B cell (primary cell): ENCODE measurements around the gene RAPGEF1. TPM values are rescaled to one million over a fixed set of nuclear protein-coding genes. Genes with fewer than 3 reads are reported as not detected.

Experiments
- ATAC-seq: fragments of 200-7000 bp; cut with Tn5 transposase; one replicate; pipeline ENCODE4 v1.10.0; 2021; ENCODE audit warnings: low read depth, mild to moderate bottlenecking, moderate number of reproducible peaks, moderate library complexity
- CTCF ChIA-PET: fragments of 350-600 bp; sonication (Branson Sonifier 250); formaldehyde crosslinking; loops from one replicate; lab custom pipeline; 2021; ENCODE audit warnings: antibody characterized with exemption, inconsistent platforms; lab: Charles Lee
- POLR2A ChIA-PET: fragments of 350-600 bp; sonication (Branson Sonifier 250); formaldehyde crosslinking; loops from one replicate; lab custom pipeline; 2021; ENCODE audit warnings: antibody characterized with exemption; lab: Charles Lee
- DNase-seq: peaks from one replicate; pipeline ENCODE4 v3.0.0; 2013
- H2AFZ ChIP-seq: 2 replicates; pipeline ENCODE4 v1.6.1; 2012; ENCODE audit warnings: mild to moderate bottlenecking, low read depth, low read length; ENCODE audit not compliant: insufficient read depth, poor library complexity, severe bottlenecking
- H3K27ac ChIP-seq, 2 donors: 1 replicate in 1 of 2; 2 replicates in 1 of 2; pipeline ENCODE4 v1.5.1; 2012 to 2013; ENCODE audit warnings: low read length in 2 of 2, mild to moderate bottlenecking in 2 of 2, moderate library complexity in 1 of 2
- H3K27me3 ChIP-seq, 4 experiments: fragments of 200-600 bp in 1 of 4; sonication (generic) in 1 of 4; replicated peaks in 1 of 4; 1 replicate in 2 of 4; 2 replicates in 2 of 4; pipeline versions ENCODE4 v1.6.1 to v1.7.0; 2013 to 2016; ENCODE audit warnings: low read length in 3 of 4, mild to moderate bottlenecking in 2 of 4, mixed read lengths in 1 of 4, moderate library complexity in 1 of 4; ENCODE audit not compliant: insufficient read depth in 4 of 4, control insufficient read depth in 3 of 4; ENCODE audit errors: control extremely low read depth in 1 of 4
- H3K36me3 ChIP-seq, 2 experiments: replicated peaks in 1 of 2; 1 replicate in 1 of 2; 2 replicates in 1 of 2; pipeline versions ENCODE4 v1.6.1 to v1.7.1; 2013; ENCODE audit warnings: low read length in 1 of 2; ENCODE audit not compliant: insufficient read depth in 2 of 2, control insufficient read depth in 1 of 2; ENCODE audit errors: control extremely low read depth in 1 of 2, extremely low read depth in 1 of 2
- H3K4me1 ChIP-seq, 2 donors: fragments of 200-600 bp in 1 of 2; sonication (generic) in 1 of 2; 1 replicate in 1 of 2; 2 replicates in 1 of 2; pipeline versions ENCODE4 v1.5.1 to v1.6.1; 2013 to 2017; ENCODE audit warnings: low read length in 2 of 2; ENCODE audit not compliant: control insufficient read depth in 2 of 2, insufficient read depth in 2 of 2
- H3K4me2 ChIP-seq: replicated peaks from 2 replicates; pipeline ENCODE3; 2012; ENCODE audit warnings: mild to moderate bottlenecking, low read depth, low read length; ENCODE audit not compliant: poor library complexity, severe bottlenecking
- H3K4me3 ChIP-seq, 5 experiments: fragments of 200-600 bp in 1 of 5; sonication (generic) in 1 of 5; 1 replicate in 3 of 5; 2 replicates in 2 of 5; pipeline versions ENCODE4 v1.5.1 to v1.7.0; 2011 to 2016; ENCODE audit warnings: low read length in 4 of 5, mild to moderate bottlenecking in 4 of 5, low read depth in 2 of 5, control low read depth in 1 of 5, moderate library complexity in 1 of 5; ENCODE audit not compliant: insufficient read depth in 1 of 5; ENCODE audit errors: control extremely low read depth in 1 of 5, extremely low read depth in 1 of 5
- H3K79me2 ChIP-seq: fragments of 200-600 bp; sonication (generic); one replicate; pipeline ENCODE4 v1.6.0; 2016; ENCODE audit warnings: low read length; ENCODE audit not compliant: control insufficient read depth, insufficient read depth
- H3K9ac ChIP-seq: fragments of 200-600 bp; sonication (generic); 2 replicates; pipeline ENCODE4 v1.6.1; 2017; ENCODE audit warnings: mild to moderate bottlenecking, low read length, moderate library complexity
- H3K9me3 ChIP-seq, 3 donors: one replicate each; pipeline versions ENCODE4 v1.6.1 to v1.7.1; 2013; ENCODE audit warnings: low read length in 2 of 3; ENCODE audit not compliant: control insufficient read depth in 2 of 3, insufficient read depth in 1 of 3; ENCODE audit errors: control extremely low read depth in 1 of 3
- H4K20me1 ChIP-seq: 2 replicates; pipeline ENCODE4 v1.6.0; 2012; ENCODE audit warnings: mild to moderate bottlenecking, low read length; ENCODE audit not compliant: insufficient read depth, control insufficient read depth, poor library complexity, severe bottlenecking
- H3K27ac Mint-ChIP-seq: one replicate; pipeline ENCODE4 v1.8.0; 2021; ENCODE audit warnings: mixed read lengths
- H3K27me3 Mint-ChIP-seq: one replicate; pipeline ENCODE4 v1.8.0; 2021; ENCODE audit warnings: mixed read lengths
- H3K4me1 Mint-ChIP-seq: one replicate; pipeline ENCODE4 v1.8.0; 2021; ENCODE audit warnings: mixed read lengths
- H3K4me3 Mint-ChIP-seq: one replicate; pipeline ENCODE4 v1.8.0; 2021; ENCODE audit warnings: mixed read lengths
- H3K9me3 Mint-ChIP-seq: one replicate; pipeline ENCODE4 v1.8.0; 2022; ENCODE audit warnings: mixed read lengths; ENCODE audit not compliant: insufficient read depth
- CTCF ChIP-seq: fragments of 200-600 bp; IDR thresholded peaks from one replicate; pipeline ENCODE4 v1.8.0; 2022; ENCODE audit warnings: antibody characterized with exemption, mild to moderate bottlenecking
- EZH2 ChIP-seq: IDR thresholded peaks from 2 replicates; pipeline ENCODE4 v1.6.1; 2012; ENCODE audit warnings: borderline replicate concordance, low read depth, mild to moderate bottlenecking, moderate library complexity, low read length; ENCODE audit not compliant: insufficient read depth, poor library complexity, severe bottlenecking
- WGBS: methylation state at CpG from one replicate; pipeline ENCODE4 v1.1.5; 2013; ENCODE audit warnings: missing lambda C conversion rate; ENCODE audit not compliant: insufficient coverage; 5-methylcytosine and 5-hydroxymethylcytosine counted together
- intact Hi-C: fragments of 100-400 bp; cut with micrococcal nuclease; formaldehyde crosslinking; loops from one replicate; pipeline ENCODE4 v1.10.0; 2022
- polyA plus RNA-seq: library from polyadenylated mRNA; depleted of rRNA; stranded (reverse); fragments of >200 nt; gene quantifications from 2 replicates; pipeline ENCODE4 v1.2.3, GENCODE V29; 2012
- total RNA-seq, 2 donors: library from RNA; stranded (reverse); fragments of 120-200 nt in 1 of 2; gene quantifications; 1 replicate in 1 of 2; 2 replicates in 1 of 2; pipeline versions ENCODE4 v1.2.3 to v1.2.4, GENCODE V29; 2013 to 2022

Gene RAPGEF1
- total and polyA plus RNA-seq, 2 donors (not counting 1 experiment from before 2014, with no cell fraction given) = 134 to 447 TPM

GRCh38 chr9:131700765-131701435 is 39.0 kb downstream of the RAPGEF1 start:
- Histone ChIP-seq H3K4me2 (peak overlapping the region; percentile 51), H3K4me3 (peak overlapping the region in 1 of 5 experiments; percentile 11), H2AFZ (no peak overlapping the region), H3K79me2 (peaks cover 100% of the 10 kb centered on the region), H3K36me3 (peaks cover 0 to 3% of the 10 kb centered on the region in 2 experiments), H4K20me1 (peaks cover 95% of the 10 kb centered on the region), H3K9ac (peak overlapping the region; percentile 10), H3K27ac (peak overlapping the region; percentile 4 to 11), H3K4me1 (peaks cover 83 to 89% of the 10 kb centered on the region in 2 donors), H3K9me3 (no peaks in the 10 kb centered on the region), H3K27me3 (no peaks in the 10 kb centered on the region)
- no CpG with 5 or more reads among the region's 11 CpGs for WGBS
- Mint-ChIP-seq H3K9me3 (no peaks in the 10 kb centered on the region), H3K4me1 (peaks cover 95% of the 10 kb centered on the region), H3K4me3 (peak overlapping the region; percentile 63), H3K27ac (peak overlapping the region; percentile 59), H3K27me3 (no peaks in the 10 kb centered on the region)
- POLR2A ChIA-PET = no interaction called here
- CTCF ChIA-PET = interaction anchor here (1.1 kb wide), 2 partner anchors 15 to 23 kb away, joined by 3 to 4 read pairs; no protein-coding TSS in a partner anchor
- TF ChIP-seq EZH2 (no peak), CTCF (no peak)
- no peak for ATAC-seq
- intact Hi-C loops = no loop called here
- DNase-seq = no peak

- intact Hi-C loops = no loop called here
- Histone ChIP-seq H3K27ac (peak overlapping the region in 1 of 2 donors; percentile 31), H3K4me3 (no peak overlapping the region), H4K20me1 (peaks cover 95% of the 10 kb centered on the region), H3K9me3 (no peaks in the 10 kb centered on the region), H3K36me3 (peaks cover 0 to 8% of the 10 kb centered on the region in 2 experiments), H3K4me1 (peaks cover 77 to 86% of the 10 kb centered on the region in 2 donors), H3K27me3 (no peaks in the 10 kb centered on the region), H2AFZ (no peak overlapping the region), H3K9ac (no peak overlapping the region), H3K4me2 (no peak overlapping the region), H3K79me2 (peaks cover 100% of the 10 kb centered on the region)
- ATAC-seq (no peak), DNase-seq (no peak)
- WGBS = 89% methylated on average over 7 of the region's 7 CpGs
- peak overlapping the region; percentile 44 for H3K4me3 Mint-ChIP-seq
- ChIA-PET CTCF (no interaction called here), POLR2A (no interaction called here)
- H3K27me3 Mint-ChIP-seq = no peaks in the 10 kb centered on the region
- peak overlapping the region; percentile 50 for H3K27ac Mint-ChIP-seq
- H3K4me1 Mint-ChIP-seq = peaks cover 95% of the 10 kb centered on the region
- no peaks in the 10 kb centered on the region for H3K9me3 Mint-ChIP-seq
- TF ChIP-seq EZH2 = no peak
- TF ChIP-seq CTCF = no peak
Observed at GRCh38 chr9:131700076-131700475, 39.8 kb downstream of the RAPGEF1 start.
